ENCODE results near the gene FAM47E. TPM values are rescaled to one million over a fixed set of nuclear protein-coding genes. Genes with fewer than 3 reads are reported as not detected.

FAM47E gene
- total and polyA plus RNA-seq, 2 of the 13 experiments (the other 11 are each of a cell fraction or from before 2014, with no cell fraction given) = 0.33 to 0.66 TPM

GRCh38 chr4:76213415-76214176 is 37.9 kb upstream of the FAM47E start, which contains the start of gene SCARB2 (continued):
- TF ChIP-seq ATF2 (CRISPR knock-in tag; IDR thresholded peaks at IDR 0.05) (no peak; the same call in 1 of the 2 replicates), ELF1 (CRISPR knock-in tag; IDR thresholded peaks at IDR 0.05) (0 out of 2 replicates have a peak, but pooled peaks have one; percentile 27), NCOR1 (IDR thresholded peaks at IDR 0.05; ENCODE audit: borderline replicate concordance, low read length) (no peak), ZNF33A (CRISPR knock-in tag; IDR thresholded peaks at IDR 0.05; ENCODE audit: borderline replicate concordance) (no peak), CBX5 (CRISPR knock-in tag; IDR thresholded peaks at IDR 0.05; ENCODE audit: borderline replicate concordance) (peak; percentile 67; the same call in 1 of the 2 replicates), CHCHD3 (CRISPR knock-in tag; IDR thresholded peaks at IDR 0.05) (no peak), ZBTB20 (CRISPR knock-in tag; IDR thresholded peaks at IDR 0.05; ENCODE audit: borderline replicate concordance, low read depth) (peak; percentile 68; the same call in 1 of the 2 replicates), U2AF2 (IDR thresholded peaks at IDR 0.05; ENCODE audit: low read depth, low read length) (no peak), ZNF773 (CRISPR knock-in tag; IDR thresholded peaks at IDR 0.05; ENCODE audit: borderline replicate concordance) (0 out of 2 replicates have a peak, but pooled peaks have one; percentile 25), FOXA3 (CRISPR knock-in tag; IDR thresholded peaks at IDR 0.05) (0 out of 2 replicates have a peak, but pooled peaks have one; percentile 26), HDAC6 (IDR thresholded peaks at IDR 0.05; ENCODE audit: low read depth, low read length) (no peak), ZBTB25 (CRISPR knock-in tag; IDR thresholded peaks at IDR 0.05) (peak; percentile 86; the same call in 1 of the 2 replicates), ETV5 (CRISPR knock-in tag; IDR thresholded peaks at IDR 0.05; ENCODE audit: borderline replicate concordance) (0 out of 2 replicates have a peak, but pooled peaks have one; percentile 7), CCDC6 (CRISPR knock-in tag; IDR thresholded peaks at IDR 0.05) (peak; percentile 82), RFX3 (CRISPR knock-in tag; IDR thresholded peaks at IDR 0.05) (no peak), ZNF382 (CRISPR knock-in tag; IDR thresholded peaks at IDR 0.05; ENCODE audit: borderline replicate concordance) (no peak), ZMYM2 (CRISPR knock-in tag; IDR thresholded peaks at IDR 0.05) (no peak), ZNF160 (CRISPR knock-in tag; IDR thresholded peaks at IDR 0.05) (no peak; the same call in 1 of the 2 replicates), GPN1 (CRISPR knock-in tag; IDR thresholded peaks at IDR 0.05; ENCODE audit: borderline replicate concordance) (no peak), ZNF275 (CRISPR knock-in tag; IDR thresholded peaks at IDR 0.05; ENCODE audit: borderline replicate concordance) (no peak), CENPT (CRISPR knock-in tag; IDR thresholded peaks at IDR 0.05; ENCODE audit: low read depth) (no peak), ZNF557 (CRISPR knock-in tag; IDR thresholded peaks at IDR 0.05) (no peak), NFE2 (CRISPR knock-in tag; IDR thresholded peaks at IDR 0.05) (no peak), NKX3-1 (CRISPR knock-in tag; IDR thresholded peaks at IDR 0.05) (no peak), AKAP8 (CRISPR knock-in tag; IDR thresholded peaks at IDR 0.05) (peak; percentile 34; the same call in 1 of the 2 replicates)
